ENCODE results near the gene TOP1.
A peak's percentile ranks its signal among the peaks of the same experiment; 100 is the strongest.
"Not testable (repeated sequence)": the region's sequence is repeated elsewhere in the genome, so short reads cannot be mapped to it uniquely, and the experiment has no call there.

Gene TOP1

DNA sequence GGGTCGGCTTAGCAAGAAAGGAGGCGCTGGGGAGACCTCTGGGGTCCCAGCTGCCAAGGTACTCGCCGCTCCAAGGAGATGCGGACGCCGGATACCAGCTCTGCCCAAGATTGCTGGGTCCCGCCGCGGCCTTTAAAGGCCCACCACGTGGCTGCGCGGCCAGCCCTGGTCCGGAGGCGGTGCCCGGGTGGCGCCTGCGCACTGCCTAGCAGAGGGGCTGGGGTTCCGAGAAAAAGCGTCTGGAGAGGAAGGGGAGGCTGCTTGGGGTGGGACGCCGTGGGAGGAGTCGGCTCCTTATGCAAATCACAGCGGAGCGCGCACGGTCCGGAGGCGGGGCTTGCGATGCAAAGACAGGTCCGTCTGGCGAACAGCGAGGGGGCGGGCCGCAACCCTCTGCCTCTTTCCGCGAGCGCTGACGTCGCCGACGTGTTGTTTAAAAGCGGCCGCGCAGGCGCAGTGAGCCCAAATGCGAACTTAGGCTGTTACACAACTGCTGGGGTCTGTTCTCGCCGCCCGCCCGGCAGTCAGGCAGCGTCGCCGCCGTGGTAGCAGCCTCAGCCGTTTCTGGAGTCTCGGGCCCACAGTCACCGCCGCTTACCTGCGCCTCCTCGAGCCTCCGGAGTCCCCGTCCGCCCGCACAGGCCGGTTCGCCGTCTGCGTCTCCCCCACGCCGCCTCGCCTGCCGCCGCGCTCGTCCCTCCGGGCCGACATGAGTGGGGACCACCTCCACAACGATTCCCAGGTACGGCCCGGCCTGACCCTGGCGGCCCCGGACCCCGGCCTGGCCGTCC is at the start of gene TOP1:
Gene TOP1, plus strand, starts transcription at position 464 of the 791 bp plus-strand sequence. Its CDS starts 246 bp downstream, at position 710.
- DNase-seq = peak; percentile 99

DNA sequence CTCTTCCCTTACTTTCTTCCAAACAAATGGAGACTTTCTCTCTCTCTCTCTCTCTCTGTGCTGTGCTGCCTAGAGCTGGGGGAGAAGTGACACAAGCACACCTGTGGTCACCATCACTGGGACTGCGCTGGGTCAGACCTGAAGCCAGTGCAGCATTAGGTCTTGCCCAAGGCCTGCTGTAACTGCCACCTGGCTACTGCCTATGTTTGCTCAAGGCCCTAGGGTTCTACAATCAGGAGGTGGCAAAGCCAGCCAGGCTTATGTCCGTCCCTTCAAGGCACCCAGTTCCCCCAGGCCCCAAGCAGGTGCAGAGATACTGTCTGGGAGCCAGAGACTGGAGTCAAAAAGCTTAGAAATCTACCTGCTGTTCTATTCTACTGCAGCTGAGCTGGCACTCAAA is 49.4 kb upstream of the TOP1 start:
- no peak for DNase-seq

DNA sequence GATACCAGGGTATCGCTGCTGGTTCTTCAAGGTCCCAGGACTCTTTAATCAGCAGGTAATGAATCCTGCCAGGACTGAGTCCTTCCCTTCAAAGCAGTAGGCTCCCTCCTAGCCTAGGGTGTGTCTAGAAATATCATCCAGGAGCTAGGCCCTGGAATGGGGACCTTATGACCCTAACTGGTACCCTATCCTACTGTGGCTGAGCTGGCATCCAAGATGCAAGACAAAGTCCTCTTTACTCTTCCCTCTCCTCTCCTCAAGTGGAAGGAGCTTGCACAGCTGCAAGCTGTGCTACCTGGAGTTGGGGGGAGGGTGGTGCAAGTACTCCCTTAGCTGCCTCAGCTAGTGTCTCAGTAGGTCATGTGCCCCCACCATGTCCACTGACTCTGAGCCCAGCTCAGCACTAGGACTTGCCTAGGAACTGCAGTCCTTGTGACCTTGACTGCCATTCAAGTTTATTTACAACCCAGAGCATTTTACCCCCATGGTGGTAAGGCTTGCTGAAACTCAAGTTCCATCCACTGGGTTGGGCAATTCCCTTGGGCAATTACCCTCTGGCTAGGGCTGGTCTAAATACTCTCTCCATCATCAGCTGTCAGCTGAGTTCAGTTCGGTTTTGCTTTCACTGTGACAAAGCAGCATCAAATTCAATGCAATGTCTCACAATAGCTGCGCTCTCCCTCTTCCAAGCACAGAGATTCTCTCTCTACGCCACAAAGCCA is 48.4 kb upstream of the TOP1 start:
- no peak for DNase-seq

DNA sequence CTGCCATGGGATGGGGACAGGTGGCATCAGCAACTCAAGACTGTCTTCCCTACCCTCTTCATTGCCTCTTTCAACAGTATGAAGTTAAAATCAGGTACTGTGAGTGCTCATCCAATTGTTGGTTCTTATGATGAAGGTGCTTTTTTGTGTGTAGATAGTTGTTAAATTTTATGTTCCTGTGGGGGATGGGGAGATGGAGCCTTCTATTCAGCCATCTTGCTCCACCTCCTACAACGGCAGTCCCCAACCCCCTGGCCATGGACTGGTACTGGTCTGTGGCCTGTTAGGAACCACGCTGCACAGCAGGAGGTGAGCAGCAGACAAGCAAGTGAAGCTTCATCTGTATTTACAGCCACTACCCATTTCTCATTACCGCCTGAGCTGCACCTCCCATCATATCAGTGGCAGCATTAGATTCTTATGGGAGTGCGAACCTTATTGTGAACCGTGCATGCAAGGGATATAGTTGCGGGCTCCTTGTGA is 47.8 kb upstream of the TOP1 start:
- DNase-seq = no peak

DNA sequence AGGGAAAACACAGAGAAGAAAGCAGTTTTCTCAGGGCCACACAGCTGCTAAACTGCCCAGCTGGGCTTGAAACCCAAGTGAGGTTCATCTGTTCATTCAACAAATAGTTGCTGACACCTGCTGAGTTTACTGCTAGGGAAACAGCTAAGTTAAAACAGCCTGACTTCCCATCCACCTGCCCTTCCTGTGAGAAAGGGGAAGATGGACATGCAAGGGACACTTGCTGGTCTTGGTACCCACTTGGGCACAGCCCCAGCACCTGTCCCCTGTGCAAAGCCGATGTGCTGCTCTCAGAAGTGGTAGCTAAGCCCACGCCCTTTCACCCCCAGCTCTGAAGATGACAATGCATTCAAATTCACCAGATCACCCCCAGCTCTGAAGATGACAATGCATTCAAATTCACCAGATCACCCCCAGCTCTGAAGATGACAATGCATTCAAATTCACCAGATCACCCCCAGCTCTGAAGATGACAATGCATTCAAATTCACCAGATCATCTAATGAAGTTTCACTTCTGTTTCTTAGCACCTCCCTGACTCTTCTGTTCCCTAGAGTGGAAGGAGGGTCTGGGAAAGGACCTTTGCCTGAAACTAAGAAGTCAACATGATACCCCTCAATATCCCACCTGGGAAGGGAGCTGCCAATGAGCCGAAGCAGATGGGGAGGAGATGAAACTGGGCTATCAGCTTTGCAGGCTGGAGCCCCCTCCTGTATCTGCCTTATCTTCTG is 46.0 kb upstream of the TOP1 start:
- DNase-seq = no peak

DNA sequence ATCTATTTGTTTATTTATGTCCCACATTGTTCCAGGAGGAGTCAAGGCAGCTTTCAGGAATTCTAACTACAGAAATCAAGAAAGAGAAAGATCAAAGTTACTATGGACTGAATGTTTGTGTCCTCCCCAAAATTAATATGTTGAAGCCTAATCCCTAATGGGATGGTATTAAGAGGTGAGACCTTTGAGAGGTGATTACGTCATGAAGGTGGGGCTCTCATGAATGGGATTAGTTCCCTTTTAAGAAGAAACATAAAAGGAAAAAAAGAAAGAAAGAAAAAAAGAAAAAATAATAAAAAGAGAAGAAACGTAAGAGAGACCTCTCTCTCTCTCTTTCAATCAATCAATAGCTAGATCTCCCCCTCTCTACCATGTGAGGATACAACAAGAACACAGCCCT is 44.7 kb upstream of the TOP1 start:
- DNase-seq = no peak

DNA sequence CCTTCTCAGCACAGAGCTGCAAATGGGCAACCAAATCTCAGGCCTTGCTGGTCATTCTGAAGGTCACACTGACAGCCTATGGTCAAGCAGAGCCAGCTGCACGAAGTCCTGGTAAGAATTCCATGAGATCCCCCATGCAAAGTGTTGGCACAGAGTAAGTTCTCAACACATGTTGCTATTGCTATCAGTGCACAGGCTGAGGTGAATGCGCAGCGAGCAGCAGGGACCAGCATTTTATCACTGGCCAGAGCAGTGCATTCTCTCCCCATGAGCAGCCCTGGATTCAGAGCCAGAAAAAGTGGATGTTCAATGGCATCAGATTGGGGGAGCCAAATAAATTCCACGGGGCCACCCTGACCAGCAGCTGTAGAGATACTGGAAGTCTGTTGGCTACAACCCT is 44.1 kb upstream of the TOP1 start:
- DNase-seq = no peak

DNA sequence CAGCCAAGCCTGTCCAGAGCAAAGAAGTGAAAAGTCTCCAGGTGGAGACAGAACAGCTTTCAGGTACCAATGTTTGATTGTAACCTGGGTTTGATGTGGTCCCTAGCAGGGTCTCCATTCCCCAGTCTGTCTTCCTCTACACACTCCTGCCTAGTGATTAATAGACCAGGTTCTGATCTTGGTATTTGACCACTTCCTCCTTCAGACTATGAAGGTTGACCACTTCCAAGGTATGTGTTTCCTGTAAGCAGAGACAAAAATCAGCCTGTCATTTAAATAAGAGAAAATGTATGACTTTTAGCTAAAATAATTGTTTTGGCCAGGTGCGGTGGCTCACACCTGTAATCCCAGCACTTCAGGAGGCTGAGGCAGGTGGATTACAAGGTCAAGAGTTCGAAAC is 41.8 kb upstream of the TOP1 start:
- no peak for DNase-seq

DNA sequence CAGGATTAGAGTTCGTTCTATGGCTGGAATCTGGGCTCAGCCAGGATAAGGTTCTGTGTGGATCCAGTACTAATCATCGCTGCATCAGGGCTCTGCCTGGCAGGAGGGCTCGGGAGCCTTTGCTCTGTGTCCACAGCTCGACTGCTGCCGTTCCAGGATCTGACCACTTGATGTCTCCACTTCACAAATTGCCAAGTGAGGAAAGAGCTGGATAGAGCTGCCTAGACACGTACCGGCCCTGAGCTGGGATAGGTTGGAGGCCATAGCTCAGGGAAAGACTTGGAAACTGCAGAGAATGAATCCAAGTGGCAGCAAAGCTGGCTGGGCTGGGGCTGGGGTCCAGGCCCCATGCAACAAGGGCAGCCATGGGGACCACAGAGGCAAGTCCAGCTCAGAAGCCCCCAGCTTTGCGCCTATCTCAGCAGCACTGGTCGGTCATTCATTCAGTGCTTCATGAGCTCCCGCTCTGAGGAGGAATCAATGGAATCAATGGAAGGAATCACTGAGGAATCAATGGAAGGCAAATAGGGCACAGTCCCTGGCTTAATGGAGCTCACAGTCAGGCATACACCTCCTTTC is 38.0 kb upstream of the TOP1 start:
- DNase-seq = peak; percentile 79

DNA sequence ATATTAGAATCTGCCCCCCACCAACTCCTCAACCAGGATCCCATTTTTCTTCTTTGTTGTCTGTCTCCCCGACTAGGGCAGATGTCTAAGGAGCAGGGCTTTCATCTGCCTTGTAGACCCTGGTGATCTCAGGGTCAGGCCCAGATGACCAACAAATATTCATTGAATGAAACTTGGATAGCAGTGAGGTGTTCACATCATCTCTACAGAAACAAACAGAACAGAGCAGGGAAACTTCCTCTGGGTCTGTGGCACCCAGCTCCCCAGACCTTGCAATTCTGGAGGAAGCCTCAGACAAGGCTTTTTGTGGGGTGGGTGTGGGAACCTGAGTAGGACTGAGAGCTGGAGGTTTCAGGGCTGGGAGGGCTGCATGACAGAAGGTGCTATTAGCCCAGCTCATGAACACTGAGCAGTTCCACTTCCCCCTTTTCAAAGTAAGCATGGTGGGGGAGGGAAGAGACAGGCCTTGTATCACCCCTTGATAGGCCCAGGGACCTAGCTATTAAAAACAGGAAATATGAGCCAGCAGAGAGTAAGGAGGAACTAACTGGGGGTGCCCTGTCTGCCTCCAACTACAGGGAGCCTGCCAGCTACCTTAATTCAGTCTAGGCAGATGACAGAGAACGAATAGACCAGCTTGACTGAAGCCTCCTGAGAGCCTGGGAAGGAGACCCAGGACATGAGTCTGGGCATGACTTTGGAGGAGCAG is 37.3 kb upstream of the TOP1 start:
- no peak for DNase-seq

DNA sequence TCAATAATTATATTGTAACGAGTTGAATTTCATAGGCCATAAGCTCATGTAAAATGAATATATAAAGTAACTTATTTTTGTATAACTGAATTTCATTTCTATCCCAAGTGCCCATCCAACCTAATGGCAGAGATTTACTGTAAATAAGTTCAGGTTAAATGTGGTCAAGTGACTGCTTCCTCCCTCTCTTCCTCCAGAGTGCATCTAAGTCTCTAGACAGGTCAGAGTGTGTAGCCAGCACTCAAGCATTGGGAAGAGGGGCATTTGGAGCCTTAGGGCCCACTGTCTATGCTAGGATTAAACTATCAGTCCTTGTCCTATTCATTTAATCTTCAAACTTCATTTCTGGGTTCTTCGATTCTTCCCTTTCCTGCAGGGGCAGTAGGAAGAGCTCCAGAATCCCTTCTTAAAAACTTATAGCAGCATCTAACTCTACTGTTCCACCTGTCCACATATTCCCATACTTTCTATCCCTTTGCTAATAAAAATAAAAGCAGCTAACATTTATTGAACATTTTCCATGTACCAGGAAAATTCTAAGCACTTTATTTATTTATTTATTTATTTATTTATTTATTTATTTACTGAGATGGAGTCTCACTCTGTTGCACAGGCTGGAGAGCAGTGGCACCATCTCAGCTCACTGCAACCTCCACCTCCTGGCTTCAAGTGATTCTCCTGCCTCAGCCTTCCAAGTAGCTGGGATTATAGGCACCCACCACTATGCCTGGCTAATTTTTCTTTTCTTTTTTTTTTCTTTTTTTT is 36.1 kb upstream of the TOP1 start:
- DNase-seq = no peak

DNA sequence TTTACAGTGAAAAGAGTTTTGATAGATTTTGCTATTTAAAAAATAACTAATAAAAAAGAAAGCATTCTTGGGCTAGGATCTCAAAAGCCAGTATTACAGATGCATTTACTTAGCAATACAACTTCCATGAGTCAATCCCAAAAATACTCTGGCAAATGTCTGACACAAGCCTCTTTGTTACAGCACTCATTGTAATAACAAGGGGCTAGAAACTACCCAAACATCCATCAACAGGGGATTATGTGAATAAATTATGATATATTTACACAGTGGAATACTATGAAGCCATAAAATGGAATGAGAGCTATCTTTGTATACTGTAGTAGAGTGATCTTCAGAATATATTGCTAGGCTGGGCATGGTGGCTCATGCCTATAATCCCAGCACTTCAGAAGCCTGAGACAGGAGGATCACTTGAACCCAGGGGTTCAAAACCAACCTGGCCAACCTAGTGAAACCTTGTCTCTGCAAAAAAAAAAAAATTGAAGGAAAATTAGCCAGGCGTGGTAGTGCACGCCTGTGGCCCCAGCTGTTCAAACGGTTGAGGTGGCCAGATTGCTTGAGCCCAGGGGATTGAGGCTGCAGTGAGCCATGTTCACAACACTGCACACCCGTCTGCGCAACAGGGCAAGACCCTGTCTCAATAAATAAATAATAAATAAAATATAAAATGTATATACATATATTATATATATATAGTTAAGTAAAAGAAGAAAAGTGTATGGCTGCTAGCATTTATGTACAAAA is 34.7 kb upstream of the TOP1 start:
- DNase-seq = no peak

DNA sequence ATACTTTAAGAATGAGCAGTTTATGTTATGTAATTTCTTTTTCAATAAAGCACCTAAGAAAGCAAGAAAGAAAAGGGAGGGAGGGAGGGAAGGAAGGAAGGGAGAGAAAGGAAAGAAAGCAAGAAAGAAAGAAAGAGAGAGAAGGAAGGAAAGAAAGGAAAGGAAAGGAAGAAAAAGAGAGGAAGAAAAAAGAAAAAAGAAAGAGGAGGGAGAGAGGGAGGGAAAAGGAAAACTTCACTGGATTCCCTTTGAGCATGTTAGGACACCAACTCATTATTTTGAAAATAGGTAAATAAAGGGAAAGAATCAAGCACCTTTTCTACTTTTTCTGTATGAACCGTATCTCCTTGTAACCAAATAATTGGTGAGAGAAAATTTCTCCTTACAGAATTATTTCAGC is 32.3 kb upstream of the TOP1 start:
- DNase-seq = no peak

DNA sequence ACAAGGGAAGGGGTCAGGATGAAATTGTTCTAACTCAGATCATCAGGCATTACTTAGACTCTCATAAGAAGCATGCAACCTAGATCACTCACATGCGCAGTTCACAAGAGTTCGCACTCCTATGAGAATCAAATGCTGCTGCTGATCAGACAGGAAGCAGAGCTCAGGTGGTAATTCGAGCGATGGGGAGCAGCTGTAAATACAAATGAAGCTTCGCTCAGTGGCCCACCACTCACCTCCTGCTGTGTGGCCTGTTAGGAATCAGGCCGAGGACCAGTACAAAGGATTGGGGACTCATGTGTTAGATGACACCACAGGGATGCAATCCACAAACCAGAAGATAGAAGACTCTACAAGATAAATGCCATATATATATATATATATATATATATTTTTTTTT is 31.5 kb upstream of the TOP1 start:
- no peak for DNase-seq

DNA sequence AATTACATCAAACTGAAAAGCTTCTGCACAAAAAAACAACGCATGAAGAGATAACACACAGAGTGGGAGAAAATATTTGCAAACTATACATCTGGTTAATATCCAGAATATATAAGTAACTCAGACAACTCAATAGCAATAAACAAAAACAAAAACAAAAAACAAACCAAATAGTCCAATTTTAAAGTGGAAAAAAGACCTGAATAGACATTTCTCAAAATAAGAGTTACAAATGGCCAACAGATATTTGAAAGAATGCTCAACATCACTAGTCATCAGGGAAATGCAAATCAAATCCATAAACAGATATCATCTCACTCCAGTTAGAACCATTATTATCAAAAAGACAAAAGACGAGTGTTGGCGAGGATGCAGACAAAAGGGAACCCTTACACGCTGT is 28.8 kb upstream of the TOP1 start:
- no peak for DNase-seq

DNA sequence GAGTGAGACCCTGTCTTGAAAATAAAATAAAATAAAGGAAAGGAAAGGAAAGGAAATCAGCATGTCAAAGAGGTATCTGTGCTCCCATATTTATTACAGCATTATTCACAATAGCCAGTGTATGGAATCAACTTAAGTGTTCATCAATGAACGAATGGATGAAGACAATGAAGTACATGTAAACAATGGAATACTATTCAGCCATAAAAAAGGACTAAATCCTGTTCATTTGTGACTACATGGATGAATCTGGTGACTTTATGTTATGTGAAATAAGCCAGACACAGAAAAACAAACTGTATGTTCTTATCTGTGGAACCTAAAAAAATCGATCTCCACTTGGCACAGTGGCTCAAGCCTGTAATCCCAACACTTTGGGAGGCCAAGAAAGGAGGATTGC is 28.0 kb upstream of the TOP1 start:
- DNase-seq = no peak

DNA sequence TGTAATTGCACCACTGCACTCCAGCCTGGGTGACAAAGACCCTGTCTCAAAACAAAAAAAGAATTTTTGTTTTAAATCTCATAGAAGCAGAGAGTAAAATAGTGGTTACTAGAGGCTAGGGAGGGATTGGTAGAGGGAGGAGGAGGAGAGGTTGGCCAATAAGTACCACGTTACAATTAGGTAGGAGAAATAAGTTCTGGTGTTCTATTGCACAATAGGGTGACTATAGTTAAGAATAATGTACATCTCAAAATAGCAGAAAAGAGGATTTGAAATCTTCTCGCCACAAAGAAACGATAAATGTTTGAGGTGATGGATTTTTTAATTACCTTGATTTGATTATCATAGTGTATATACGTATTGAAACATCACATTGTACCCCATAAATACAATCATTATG is 27.1 kb upstream of the TOP1 start:
- DNase-seq = no peak

DNA sequence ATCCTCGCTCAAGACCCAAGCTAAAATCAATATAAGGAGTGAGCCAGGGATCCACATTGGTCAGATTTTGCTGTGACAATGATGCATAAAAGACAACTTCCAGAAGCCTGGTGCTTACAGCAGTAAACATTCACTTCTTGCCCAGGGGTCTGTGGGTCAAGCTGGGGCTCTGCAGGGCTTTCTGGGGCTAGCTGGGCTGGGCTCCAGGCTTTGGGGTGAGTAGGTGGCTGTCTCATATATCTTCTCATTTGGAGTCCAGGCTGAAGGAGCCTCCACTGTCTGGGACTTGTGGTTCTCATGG is 25.8 kb upstream of the TOP1 start:
- no peak for DNase-seq

DNA sequence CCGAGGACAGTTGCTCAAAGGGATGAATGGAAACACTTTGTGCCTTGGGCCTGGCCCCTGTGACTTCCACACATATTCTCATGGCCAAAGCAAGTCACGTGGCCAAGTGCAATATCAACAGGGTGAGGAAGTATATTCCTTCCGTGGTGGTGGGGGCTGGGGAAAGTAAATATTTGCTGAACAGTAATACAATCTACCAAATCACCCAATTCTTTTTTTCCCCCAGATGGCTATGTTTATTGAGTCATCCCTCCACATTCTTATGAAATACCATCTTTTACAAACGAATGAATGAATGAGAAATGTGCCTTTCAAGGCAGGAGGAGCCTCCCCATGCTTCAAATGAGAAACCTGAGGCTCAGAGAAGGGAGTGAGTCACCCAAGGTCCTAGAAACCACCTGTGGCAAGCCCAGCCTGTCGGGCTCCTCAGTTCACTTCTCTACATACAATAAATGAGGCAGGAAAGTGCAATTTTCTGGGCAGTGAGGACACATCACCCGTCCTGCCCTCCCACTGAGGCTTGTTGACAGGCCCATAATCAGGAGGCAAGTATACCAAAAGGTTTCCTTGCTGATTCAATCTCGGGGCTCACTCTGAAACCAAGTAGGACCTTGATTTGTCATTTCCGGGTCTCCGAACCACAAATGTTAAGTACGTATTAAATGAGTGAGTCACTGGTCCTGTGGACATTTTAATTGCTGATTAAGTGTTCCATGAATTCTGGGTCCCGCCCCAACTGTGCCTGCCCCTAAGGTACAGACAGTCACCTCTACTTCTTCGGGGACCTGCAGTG is 25.3 kb upstream of the TOP1 start:
- DNase-seq = no peak

DNA sequence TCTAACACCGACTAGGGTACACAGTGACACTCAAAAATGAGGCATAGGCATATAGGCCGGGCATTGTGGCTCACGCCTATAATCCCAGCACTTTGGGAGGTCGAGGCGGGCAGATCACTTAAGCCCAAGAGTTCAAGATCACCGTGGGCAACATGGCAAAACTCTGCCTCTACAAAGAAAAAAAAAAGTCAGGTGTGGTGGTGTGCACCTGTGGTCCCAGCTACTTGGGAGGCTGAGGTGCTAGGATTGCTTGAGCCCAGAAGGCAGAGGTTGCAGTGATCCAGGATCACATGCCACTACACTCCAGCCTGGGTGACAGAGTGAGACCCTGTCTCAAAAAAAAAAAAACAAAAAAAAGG is 24.7 kb upstream of the TOP1 start:
- DNase-seq = not testable (repeated sequence)

Measured in NCI-H1105 (cell line).